ENCODE data around the gene ST6GAL1. TPM values are rescaled to one million over a fixed set of nuclear protein-coding genes. Genes with fewer than 3 reads are reported as not detected.

The ST6GAL1 gene
- total and polyA plus RNA-seq, 2 of the 8 experiments (the other 6 are each of a cell fraction or from before 2014, with no cell fraction given) = 62.8 to 80.9 TPM

DNA sequence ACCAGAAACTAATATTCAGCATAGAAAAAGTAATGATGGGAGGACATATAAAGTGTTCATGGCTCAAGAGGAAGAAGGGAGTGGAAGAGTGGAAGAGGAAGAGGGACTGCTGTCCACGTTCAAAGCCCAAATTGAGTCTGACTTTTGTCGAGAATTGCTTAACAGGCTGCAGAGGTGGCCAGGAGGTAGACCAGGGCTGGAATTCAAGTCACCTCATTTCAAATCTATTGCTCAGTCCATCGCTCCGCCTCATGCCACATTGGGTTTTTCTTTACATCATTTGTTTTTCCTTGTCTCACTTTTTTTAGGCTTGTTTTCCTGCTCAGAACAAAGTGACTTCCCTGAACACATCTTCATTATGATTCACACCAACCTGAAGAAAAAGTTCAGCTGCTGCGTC is 112.0 kb downstream of the ST6GAL1 start:
- no peaks in the 10 kb centered on the region for H3K23me2 ChIP-seq (ENCODE audit: low read depth, low read length)
- POLR2A ChIA-PET (ENCODE audit: partially characterized antibody) = no interaction called here

More for the DNA sequence above, 112.0 kb downstream of the ST6GAL1 start:
- no peak overlapping the region for H2BK12ac ChIP-seq (ENCODE audit: low read depth, low read length)
- no peak overlapping the region for H3K56ac ChIP-seq (replicated peaks; ENCODE audit: insufficient read length, low read depth, low read length)
- H3K36me3 ChIP-seq (ENCODE audit: control insufficient read depth in 2 of 4, insufficient read depth in 4 of 4, low read length in 3 of 4) = peaks cover 2 to 64% (median 31%) of the 10 kb centered on the region in 4 experiments
- no peak for FAIRE-seq
- H3K18ac ChIP-seq (ENCODE audit: extremely low read depth, low read length) = no peak overlapping the region
- no peak overlapping the region for H3K9ac ChIP-seq (replicated peaks in 1 of 4; ENCODE audit: extremely low read depth in 1 of 4, low read depth in 3 of 4, low read length in 3 of 4)
- H4K5ac ChIP-seq (ENCODE audit: insufficient read length, low read depth, low read length) = no peak overlapping the region
- H4K20me1 ChIP-seq (replicated peaks in 1 of 2; ENCODE audit: control insufficient read depth in 1 of 2, insufficient read depth in 2 of 2, low read length in 2 of 2) = peaks cover 0 to 2% of the 10 kb centered on the region in 2 experiments
- H2AFZ ChIP-seq (ENCODE audit: low read length) = no peak overlapping the region
- no peak overlapping the region for H3K23ac ChIP-seq (ENCODE audit: insufficient read length)
- H2BK20ac ChIP-seq (ENCODE audit: low read length) = no peak overlapping the region
- TF ChIP-seq RAD21 (IDR thresholded peaks at IDR 0.05 in 1 of 2, conservative IDR thresholded peaks at IDR 0.05 in 1 of 2; ENCODE audit: low read depth in 2 of 2, low read length in 2 of 2) (no peak), RFX5 (IDR thresholded peaks at IDR 0.05; ENCODE audit: borderline replicate concordance, low read depth, low read length) (no peak), CHD1 (IDR thresholded peaks at IDR 0.05; ENCODE audit: low read depth, low read length) (no peak), POLR2A (IDR thresholded peaks at IDR 0.05; ENCODE audit: control extremely low read depth in 1 of 2, low read depth in 2 of 2, low read length in 2 of 2) (no peak), BACH1 (IDR thresholded peaks at IDR 0.05; ENCODE audit: low read length) (no peak), EP300 (IDR thresholded peaks at IDR 0.05; ENCODE audit: borderline replicate concordance in 1 of 2, low read depth in 2 of 2, low read length in 2 of 2) (no peak), SRF (IDR thresholded peaks at IDR 0.05; ENCODE audit: low read depth, low read length) (no peak)
- TF ChIP-seq, protein P1, sequence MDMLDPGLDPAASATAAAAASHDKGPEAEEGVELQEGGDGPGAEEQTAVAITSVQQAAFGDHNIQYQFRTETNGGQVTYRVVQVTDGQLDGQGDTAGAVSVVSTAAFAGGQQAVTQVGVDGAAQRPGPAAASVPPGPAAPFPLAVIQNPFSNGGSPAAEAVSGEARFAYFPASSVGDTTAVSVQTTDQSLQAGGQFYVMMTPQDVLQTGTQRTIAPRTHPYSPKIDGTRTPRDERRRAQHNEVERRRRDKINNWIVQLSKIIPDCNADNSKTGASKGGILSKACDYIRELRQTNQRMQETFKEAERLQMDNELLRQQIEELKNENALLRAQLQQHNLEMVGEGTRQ (IDR thresholded peaks at IDR 0.05; ENCODE audit: low read length) = no peak
- H3K27ac ChIP-seq (ENCODE audit: low read depth, low read length) = no peak overlapping the region
- no peak overlapping the region for H3K4me3 ChIP-seq (ENCODE audit: extremely low read depth in 1 of 4, insufficient read depth in 2 of 4, low read depth in 3 of 4, low read length in 4 of 4)
- H3K79me2 ChIP-seq (ENCODE audit: control insufficient read depth in 1 of 2, insufficient read depth in 2 of 2, low read length in 2 of 2) = peaks cover 0 to 13% of the 10 kb centered on the region in 2 experiments; a peak in 1 of 4 replicates
- no peak overlapping the region for H3K4me2 ChIP-seq (ENCODE audit: insufficient read depth in 1 of 2, low read depth in 2 of 2, low read length in 2 of 2)
- WGBS, 2 experiments (ENCODE audit: extremely low coverage in 1 of 2, insufficient coverage in 1 of 2, insufficient read length in 1 of 2, insufficient replicate concordance in 2 of 2, low coverage in 1 of 2, low lambda C conversion rate in 2 of 2, missing lambda C conversion rate in 1 of 2) = 84% methylated on average over 5 of the region's 5 CpGs; no CpG with 5 or more reads in 1 of the 2 experiments
- 0 out of 4 replicates have a peak, but pooled peaks cover 0 to 5% of the 10 kb centered on the region in 2 experiments for H3K9me3 ChIP-seq (ENCODE audit: insufficient read depth in 2 of 2, low read depth in 1 of 2, low read length in 1 of 2)
- H2BK5ac ChIP-seq (ENCODE audit: low read depth, low read length) = no peak overlapping the region
- no peak overlapping the region for H4K8ac ChIP-seq (ENCODE audit: extremely low read depth, insufficient read depth, low read length)
- no peak overlapping the region for H2BK15ac ChIP-seq (ENCODE audit: low read length)
- no peaks in the 10 kb centered on the region for H3K27me3 ChIP-seq (replicated peaks in 1 of 4; ENCODE audit: control insufficient read depth in 3 of 4, extremely low read depth in 1 of 4, insufficient read depth in 3 of 4, low read length in 3 of 4)
- no peak overlapping the region for H2AK5ac ChIP-seq (ENCODE audit: low read depth, low read length)
- no peak overlapping the region for H3K4ac ChIP-seq (replicated peaks; ENCODE audit: insufficient read length, low read depth, low read length)
- H3K14ac ChIP-seq (ENCODE audit: insufficient read length) = no peak overlapping the region
- no peak overlapping the region for H2BK120ac ChIP-seq (replicated peaks; ENCODE audit: low read depth, low read length)
- no peaks in the 10 kb centered on the region for H3K4me1 ChIP-seq (replicated peaks in 1 of 4; ENCODE audit: control insufficient read depth in 3 of 4, insufficient read depth in 4 of 4, low read length in 3 of 4)
- no peaks in the 10 kb centered on the region; the same call in 1 of the 2 replicates for H3K79me1 ChIP-seq (ENCODE audit: low read depth, low read length)
- CTCF ChIA-PET (ENCODE audit: partially characterized antibody) = interaction anchor here (1.1 kb wide), 1 partner anchor 123 kb away, joined by 3 read pairs; no protein-coding TSS in a partner anchor
- no peak for DNase-seq (ENCODE audit: low read depth in 1 of 2, low spot score in 2 of 2)
- no peak overlapping the region for H4K91ac ChIP-seq (replicated peaks; ENCODE audit: insufficient read length, low read length)

Data from H1 (cell line).